HAP-1 (cell line): ENCODE measurements around the gene KBTBD12.

ENCODE experiments used
- DNase-seq, 2 experiments: peaks; one replicate each; pipeline ENCODE4 v3.0.0-alpha.2; 2016 to 2020; ENCODE audit warnings: low spot score in 2 of 2
- H3K27me3 ChIP-seq: fragments of 250-450 bp; sonication (Bioruptor Pico); 2 replicates; pipeline ENCODE4 v1.5.1; 2020; ENCODE audit warnings: low read depth, mild to moderate bottlenecking, moderate library complexity
- H3K36me3 ChIP-seq: fragments of 250-450 bp; sonication (Bioruptor Pico); replicated peaks from 2 replicates; pipeline ENCODE4 v1.5.1; 2020; ENCODE audit warnings: mild to moderate bottlenecking
- H3K4me1 ChIP-seq: fragments of 250-450 bp; sonication (Bioruptor Pico); 2 replicates; pipeline ENCODE4 v1.5.1; 2020; ENCODE audit warnings: mild to moderate bottlenecking
- H3K4me3 ChIP-seq: fragments of 250-450 bp; sonication (Bioruptor Pico); 2 replicates; pipeline ENCODE4 v1.5.1; 2020; ENCODE audit warnings: mild to moderate bottlenecking, moderate library complexity
- H3K9me3 ChIP-seq: fragments of 250-450 bp; sonication (Bioruptor Pico); 2 replicates; pipeline ENCODE4 v1.5.1; 2020; ENCODE audit warnings: mild to moderate bottlenecking, moderate library complexity
- in situ Hi-C: fragments of 300-500 bp; cut with MboI; formaldehyde crosslinking; loops from 3 replicates; pipeline ENCODE4 v1.14.3; 2020; ENCODE audit warnings: low sequenced_read_pairs, inconsistent platforms, mixed read lengths

KBTBD12 gene

DNA sequence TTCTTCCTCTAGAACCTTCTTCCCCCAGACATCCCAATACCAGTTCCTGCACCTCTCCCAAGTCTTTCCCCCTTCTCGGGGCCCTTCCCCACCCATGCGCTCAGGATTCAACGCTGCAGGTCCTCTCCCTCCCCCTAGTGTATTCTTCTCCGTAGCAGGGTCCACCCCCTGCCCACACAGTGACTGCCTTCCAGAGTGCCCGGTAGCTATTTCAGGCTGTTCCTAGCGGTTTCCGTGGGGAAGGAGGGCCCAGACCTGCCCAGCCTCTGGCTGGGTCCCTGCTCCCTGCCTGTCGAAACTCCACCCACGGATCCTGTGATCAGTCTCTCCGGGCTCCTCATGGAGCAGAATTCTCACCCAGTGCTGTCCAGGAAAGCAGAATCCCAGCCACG, 92.0 kb downstream of the KBTBD12 start:
- in situ Hi-C loops, result no loop called here

DNA sequence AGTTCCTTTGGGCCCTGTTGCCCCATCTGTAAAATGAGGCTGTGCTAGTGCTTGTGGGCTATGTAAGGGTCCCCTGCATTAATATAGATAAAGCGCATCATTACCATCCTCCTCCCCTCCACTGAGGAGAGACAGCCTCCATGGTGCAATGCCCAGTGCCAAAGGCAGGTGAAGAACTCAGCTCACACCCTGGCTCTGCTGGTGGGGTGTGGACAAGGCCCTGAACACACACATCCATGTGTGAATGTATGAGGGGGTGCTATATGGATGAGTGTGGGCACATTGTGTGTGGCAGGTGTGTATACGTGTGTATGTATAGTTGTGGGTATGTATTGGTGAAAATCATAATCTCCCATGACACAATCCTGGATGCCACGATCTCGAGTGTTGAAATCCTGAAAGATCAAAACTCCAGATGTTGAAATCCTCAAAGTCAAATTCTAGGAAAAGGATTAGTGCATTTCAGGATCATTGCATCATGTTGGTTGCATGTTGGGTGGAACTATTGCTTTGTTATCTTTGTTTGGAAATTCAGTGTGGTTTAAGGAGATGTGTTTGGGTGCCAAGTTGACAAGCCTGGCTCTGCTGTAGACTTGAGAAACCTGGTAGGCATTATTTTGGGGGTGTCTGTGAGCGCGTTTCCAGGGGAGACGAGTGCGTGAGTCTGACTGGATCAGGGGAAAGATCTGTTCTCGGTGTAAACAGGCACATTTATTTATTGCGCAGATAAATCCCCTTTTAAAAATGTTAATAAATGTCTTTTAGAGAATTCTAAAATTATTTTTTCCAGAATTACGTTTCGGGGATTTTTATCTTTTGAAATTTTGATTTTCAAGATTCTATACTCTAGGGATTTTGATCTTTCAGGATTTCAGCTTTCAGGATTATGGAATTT, 95.2 kb downstream of the KBTBD12 start:
- DNase-seq, result no peak
- in situ Hi-C loops, result no loop called here
- Histone ChIP-seq H3K27me3 (no peaks in the 10 kb centered on the region), H3K4me1 (no peaks in the 10 kb centered on the region), H3K4me3 (no peak overlapping the region), H3K36me3 (no peaks in the 10 kb centered on the region), H3K9me3 (no peaks in the 10 kb centered on the region)

More for the DNA sequence above, 92.0 kb downstream of the KBTBD12 start:
- H3K27me3 ChIP-seq, result 0 out of 2 replicates have a peak, but pooled peaks cover 5% of the 10 kb centered on the region
- H3K4me3 ChIP-seq, result no peak overlapping the region
- H3K9me3 ChIP-seq, result no peaks in the 10 kb centered on the region
- H3K4me1 ChIP-seq, result no peaks in the 10 kb centered on the region
- DNase-seq, result no peak
- no peaks in the 10 kb centered on the region for H3K36me3 ChIP-seq

DNA sequence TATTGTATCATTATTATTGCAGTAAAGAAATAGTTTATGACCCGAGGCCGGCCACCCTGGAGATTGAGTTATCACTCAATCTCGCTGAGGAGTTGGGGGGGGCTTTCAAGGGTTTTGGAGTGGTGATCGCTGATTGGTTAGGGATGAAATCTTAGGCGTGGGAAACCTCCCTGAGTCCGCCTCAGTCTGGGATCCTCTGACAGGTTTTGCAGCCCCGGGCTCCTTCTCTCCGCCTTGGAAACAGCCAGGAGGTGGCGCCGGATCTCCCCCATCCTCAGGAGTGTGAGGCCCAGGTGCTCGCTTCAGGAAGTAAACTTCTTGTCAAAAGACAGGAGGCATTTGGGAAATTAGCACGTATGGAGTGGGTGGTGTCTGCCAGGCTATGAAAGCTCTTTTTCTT, 96.1 kb downstream of the KBTBD12 start:
- no peaks in the 10 kb centered on the region for H3K27me3 ChIP-seq
- no peaks in the 10 kb centered on the region; the same call in 1 of the 2 replicates for H3K9me3 ChIP-seq
- in situ Hi-C loops, result no loop called here
- no peaks in the 10 kb centered on the region for H3K4me1 ChIP-seq
- H3K4me3 ChIP-seq, result no peak overlapping the region
- no peaks in the 10 kb centered on the region for H3K36me3 ChIP-seq
- peak; percentile 59 to 79 for DNase-seq

DNA sequence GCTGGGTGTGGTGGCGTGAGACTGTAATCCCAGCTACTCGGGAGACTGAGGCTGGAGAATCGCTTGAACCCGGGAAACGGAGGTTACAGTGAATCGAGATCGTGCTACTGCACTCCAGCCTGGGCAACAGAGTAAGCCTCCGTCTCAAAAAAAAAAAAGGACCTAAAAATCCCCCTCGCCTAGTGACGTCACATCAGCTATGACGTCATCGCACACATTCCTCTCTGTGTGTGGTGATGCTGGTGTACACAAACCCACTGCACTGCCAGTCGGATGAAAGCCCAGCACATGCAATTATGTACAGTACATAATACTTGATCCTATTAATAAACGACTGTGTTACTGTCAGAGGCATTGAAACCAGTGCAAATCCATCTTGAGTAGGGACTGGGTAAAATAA, 97.0 kb downstream of the KBTBD12 start:
- H3K4me3 ChIP-seq, result no peak overlapping the region
- no peaks in the 10 kb centered on the region for H3K27me3 ChIP-seq
- no peak for DNase-seq
- H3K36me3 ChIP-seq, result no peaks in the 10 kb centered on the region
- in situ Hi-C loops, result no loop called here
- no peaks in the 10 kb centered on the region for H3K4me1 ChIP-seq
- peaks cover 3% of the 10 kb centered on the region for H3K9me3 ChIP-seq

DNA sequence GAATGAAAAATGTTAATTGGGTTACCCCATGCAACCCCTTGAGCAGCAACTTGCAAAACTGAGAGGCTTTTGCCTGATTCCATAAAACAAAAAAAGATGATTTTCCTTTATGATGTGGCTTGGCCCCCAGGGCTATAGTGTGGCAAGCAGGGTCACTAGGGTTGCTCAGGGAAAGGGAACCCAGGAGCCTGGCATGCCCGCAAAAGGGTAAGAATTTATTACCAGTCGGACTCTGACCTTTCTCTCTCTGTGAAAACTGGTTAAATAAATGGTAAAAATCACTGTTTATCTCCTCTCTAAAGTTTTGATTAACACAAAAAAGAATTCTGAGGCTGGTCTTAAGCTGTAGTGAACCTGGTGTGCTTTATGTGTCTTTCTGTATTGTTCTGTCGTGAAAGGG, 99.5 kb downstream of the KBTBD12 start:
- DNase-seq, result no peak
- Histone ChIP-seq H3K36me3 (no peaks in the 10 kb centered on the region), H3K9me3 (peaks cover 4% of the 10 kb centered on the region), H3K27me3 (no peaks in the 10 kb centered on the region), H3K4me3 (no peak overlapping the region), H3K4me1 (no peaks in the 10 kb centered on the region)
- in situ Hi-C loops, result no loop called here

DNA sequence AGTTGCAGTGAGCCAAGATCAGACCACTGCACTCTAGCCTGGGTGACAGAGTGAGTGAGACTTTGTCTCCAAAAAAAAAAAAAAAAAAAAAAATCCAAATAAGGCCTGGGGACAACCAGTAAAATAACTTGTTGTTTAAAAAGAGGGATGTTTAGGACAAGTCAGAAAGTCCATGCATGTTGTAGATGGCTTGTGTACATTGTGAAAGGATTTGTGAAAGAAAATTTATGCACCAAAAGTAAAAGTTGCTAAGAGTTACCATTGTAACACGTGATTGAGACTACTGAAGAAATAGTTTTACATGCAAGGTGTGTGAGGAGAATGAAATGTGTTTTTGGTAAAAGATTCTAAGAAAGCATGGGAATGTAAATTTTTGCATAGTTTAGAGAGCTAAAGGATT, 101.5 kb downstream of the KBTBD12 start:
- in situ Hi-C loops, result no loop called here
- H3K27me3 ChIP-seq, result no peaks in the 10 kb centered on the region
- peaks cover 7% of the 10 kb centered on the region for H3K9me3 ChIP-seq
- no peak overlapping the region for H3K4me3 ChIP-seq
- no peaks in the 10 kb centered on the region for H3K4me1 ChIP-seq
- DNase-seq, result no peak
- no peaks in the 10 kb centered on the region for H3K36me3 ChIP-seq

DNA sequence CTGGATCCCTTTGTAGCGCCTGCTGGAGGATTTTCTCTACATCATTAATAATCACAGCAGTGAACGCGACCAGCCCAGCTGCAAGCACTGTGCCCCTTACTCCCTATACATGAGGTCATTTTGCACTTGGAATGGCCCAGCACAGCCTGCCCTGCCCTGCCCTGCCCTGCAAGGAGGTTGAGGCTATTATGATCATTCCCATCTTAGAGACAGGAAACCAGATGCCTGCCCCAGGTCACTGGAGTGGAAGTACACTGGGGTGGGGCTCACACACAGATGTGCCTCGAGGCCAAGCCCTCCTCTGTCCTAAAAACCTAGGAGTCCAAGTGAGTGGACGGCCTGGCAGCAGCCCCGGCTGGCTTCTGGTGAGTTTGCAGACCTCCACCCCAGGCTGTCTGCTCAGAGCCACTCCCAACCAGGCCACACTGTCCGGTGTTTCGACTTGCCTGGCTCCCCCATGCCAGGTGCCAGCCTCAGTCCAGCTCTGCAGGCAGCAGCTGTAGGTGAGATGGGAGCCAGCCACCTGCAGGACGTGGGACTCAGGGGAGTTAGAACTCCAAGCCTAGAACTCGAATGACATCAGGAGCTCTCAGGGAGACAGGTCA, 106.8 kb downstream of the KBTBD12 start:
- Histone ChIP-seq H3K4me3 (no peak overlapping the region), H3K36me3 (no peaks in the 10 kb centered on the region), H3K4me1 (no peaks in the 10 kb centered on the region), H3K27me3 (peaks cover 20% of the 10 kb centered on the region), H3K9me3 (peaks cover 5% of the 10 kb centered on the region; the same call in 1 of the 2 replicates)
- DNase-seq, result no peak
- in situ Hi-C loops, result no loop called here

DNA sequence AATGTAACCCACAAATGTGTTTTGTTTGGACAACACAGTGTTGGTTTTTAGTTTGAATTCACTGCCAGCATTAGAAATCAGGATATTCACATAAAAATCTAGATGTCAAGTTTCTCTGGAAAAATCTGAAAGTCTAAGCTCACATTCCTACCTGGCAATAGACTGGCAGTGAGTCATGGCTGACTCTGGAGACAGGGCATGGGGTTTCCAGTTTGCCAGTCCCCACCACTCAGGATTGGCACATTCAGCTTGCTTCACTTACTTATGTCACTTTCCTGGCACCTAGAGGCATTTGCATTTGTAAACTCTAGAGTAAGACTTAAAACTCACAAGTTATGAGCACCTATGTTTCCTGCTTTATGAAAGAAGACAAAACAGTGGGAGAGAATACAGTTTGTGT, 118.1 kb downstream of the KBTBD12 start:
- DNase-seq, result no peak
- no peaks in the 10 kb centered on the region for H3K9me3 ChIP-seq
- no peaks in the 10 kb centered on the region for H3K36me3 ChIP-seq
- no peaks in the 10 kb centered on the region for H3K4me1 ChIP-seq
- peaks cover 5% of the 10 kb centered on the region; the same call in 1 of the 2 replicates for H3K27me3 ChIP-seq
- in situ Hi-C loops, result no loop called here
- no peak overlapping the region for H3K4me3 ChIP-seq

DNA sequence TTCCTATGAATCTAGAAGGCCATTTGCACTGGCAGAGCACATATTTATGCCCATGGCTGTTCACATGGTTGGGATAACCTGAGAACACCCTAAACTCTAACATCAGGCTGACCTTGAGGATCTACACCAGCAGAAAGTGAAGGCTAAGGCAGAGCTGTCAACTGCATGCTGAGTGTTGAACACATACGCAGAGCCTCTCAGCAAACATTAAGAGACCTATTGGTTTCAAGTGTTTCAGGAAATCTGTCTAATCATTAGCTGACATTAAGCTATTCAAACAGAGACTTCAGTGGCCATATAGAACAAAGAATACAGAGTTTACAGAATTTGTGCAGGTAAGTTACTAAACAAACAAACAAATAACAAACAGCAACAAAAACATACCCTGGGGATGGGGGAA, 121.1 kb downstream of the KBTBD12 start:
- no peaks in the 10 kb centered on the region for H3K9me3 ChIP-seq
- no peaks in the 10 kb centered on the region for H3K4me1 ChIP-seq
- no peak overlapping the region for H3K4me3 ChIP-seq
- peaks cover 7% of the 10 kb centered on the region for H3K27me3 ChIP-seq
- no peak for DNase-seq
- in situ Hi-C loops, result no loop called here
- no peaks in the 10 kb centered on the region for H3K36me3 ChIP-seq
